Measurements from ENCODE around the gene H1-8.

H1-8 gene

DNA sequence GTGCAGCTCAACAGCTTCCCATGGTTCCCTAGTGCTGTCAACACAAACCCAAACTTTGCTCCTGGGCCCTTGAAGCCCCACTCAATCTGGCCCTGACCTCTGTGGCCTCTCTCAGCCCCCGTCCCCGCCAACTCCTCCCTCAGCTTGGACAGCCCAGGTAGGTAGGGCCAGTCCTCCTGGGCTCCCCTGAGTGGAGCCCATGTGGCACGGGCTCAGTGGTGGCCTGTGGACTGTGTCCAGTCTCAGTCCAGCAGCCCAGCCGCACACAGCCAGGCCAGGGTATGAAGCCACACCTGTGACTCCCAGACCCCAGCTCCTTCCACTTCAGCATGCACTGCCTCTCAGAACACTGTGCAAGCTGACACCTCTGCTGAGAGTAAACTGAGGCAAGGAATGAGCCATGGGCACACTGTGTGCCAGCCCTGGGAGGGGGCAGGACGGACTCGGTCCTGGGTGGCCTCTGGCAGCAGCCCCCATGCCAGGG, 52.0 kb downstream of the H1-8 start:
- no peak for DNase-seq

GRCh38 chr3:129595544-129596193, 52.7 kb downstream of the H1-8 start:
- DNase-seq: no peak

- peak; percentile 99 for DNase-seq
These were observed 53.5 kb downstream of the H1-8 start for GRCh38 chr3:129596194-129597086.

DNA sequence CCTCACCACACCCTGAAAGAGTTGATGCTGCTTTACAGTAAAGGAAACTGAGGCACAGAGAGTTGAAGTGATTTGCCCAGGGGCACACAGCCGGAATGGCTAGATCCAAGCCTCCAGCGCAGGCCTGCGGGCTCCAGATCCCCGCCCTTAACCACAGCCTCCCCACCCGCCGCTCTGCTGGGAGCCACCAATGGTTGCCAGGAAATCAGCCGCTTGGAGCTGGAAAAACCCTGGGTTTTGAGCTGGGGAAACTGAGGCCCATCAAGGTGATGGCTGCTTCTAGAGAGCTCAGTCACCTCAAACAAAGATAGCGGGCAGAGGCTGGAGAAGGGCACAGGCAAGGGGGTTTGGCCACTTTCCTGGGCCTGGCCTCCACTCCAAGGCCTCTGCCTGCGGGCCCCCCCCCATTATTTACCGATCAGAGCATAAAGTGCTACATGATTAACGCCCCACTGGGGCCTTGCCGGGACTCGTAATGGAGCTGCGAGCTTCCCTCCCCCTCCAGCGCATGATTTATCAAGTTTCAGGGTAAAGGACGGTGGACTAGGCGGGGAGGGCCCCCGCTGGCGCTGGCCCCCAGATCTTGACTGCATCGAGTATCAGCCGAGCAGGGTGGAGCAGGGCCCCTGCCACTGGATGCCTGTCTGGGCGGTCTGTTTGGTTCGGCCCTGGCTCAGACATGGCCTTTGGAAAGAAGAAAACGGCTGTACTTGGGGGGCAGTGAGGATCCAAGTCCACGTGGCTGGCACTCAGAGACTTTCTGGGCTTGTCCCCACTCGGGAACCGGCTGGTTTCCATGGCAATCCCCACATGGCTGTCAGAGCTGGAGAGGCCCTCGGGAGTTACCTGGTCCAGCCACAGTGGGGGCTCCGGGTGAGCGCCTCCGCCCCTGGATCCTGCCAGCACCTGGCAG, 54.4 kb downstream of the H1-8 start:
- peak; percentile 64 for DNase-seq

GRCh38 chr3:129598000-129598381, 55.0 kb downstream of the H1-8 start:
- peak; percentile 68 for DNase-seq

GRCh38 chr3:129598484-129598883, 55.5 kb downstream of the H1-8 start:
- no peak for DNase-seq

DNA sequence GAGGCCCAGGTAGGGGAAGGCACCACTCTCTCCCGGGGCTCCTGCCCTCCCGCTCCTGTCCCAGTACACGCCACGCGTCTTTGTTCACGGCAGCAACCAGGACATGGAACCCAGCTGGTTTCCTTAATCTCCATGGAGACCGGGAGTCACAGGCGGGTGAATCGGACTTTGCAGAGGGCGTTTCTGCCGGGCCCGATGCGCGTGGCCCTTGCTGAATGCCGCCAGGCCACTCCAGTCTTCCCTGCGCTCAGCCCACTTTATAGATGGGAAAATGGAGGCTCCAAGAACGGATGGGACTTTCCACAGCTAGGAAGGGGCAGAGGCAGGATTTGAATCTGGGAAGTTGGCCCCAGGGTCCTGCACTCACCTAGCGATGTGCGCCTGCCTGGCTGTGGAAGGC, 56.1 kb downstream of the H1-8 start:
- DNase-seq: no peak

DNA sequence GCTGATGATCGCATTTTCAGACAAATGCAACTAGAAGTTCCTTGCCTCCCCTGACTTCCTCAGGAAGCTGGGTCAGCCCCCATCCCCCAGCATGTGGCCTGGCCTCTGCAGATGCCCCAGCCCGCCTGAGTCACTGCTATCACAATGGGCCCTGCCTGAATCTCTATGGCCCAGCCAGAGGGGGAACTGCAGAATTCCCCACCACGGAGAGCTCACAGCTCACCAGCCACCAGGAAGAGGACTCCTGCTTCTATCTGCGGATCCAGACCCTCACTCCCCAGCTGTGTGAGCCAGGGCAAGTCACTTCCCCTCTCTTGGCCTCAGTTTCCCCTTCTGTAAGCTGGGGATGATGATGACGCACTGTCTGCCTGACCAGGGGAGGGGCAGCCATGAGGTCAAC, 56.6 kb downstream of the H1-8 start:
- DNase-seq: peak; percentile 89

DNA sequence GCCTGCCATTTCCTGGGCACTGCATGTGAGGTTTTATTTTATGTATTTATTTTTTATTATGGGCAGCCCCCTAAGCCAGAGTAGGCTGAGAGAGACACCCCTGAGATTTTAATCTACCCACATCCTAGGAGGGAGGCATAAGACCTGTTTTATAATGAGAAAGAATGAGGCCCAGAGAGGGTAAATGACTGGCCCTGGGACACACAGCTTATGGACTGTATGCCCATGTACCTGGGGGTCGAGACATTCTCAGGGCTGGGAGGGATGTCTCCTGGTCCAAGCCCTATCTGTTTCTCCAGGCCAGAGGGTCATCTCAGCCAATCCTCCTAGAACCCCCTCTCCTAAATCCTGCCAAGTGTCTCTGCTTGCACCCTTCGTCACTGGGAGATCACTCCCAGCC, 57.4 kb downstream of the H1-8 start:
- no peak for DNase-seq
